DOHH2 (cell line): Measurements from ENCODE around the gene HNRNPM.

Source experiments
- CTCF ChIP-seq: fragments of 200-600 bp; sonication (generic); IDR thresholded peaks from one replicate; pipeline ENCODE4 v1.5.1; 2014; ENCODE audit warnings: antibody characterized with exemption, mild to moderate bottlenecking, low read depth, low read length; ENCODE audit not compliant: poor library complexity, severe bottlenecking
- EZH2phosphoT487 ChIP-seq: fragments of 200-600 bp; sonication (generic); IDR thresholded peaks from 2 replicates; pipeline ENCODE4 v1.6.1; 2017; ENCODE audit warnings: borderline replicate concordance, mild to moderate bottlenecking, antibody characterized with exemption, low read length, moderate library complexity, mixed read lengths

- TF ChIP-seq CTCF (no peak), EZH2phosphoT487 (no peak)
Measured at GRCh38 chr19:8484331-8484894, 39.6 kb downstream of the HNRNPM start.
